NB4 (cell line): ENCODE results near the gene TPPP3.

Experiments used
- DNase-seq: peaks from one replicate; pipeline ENCODE4 v3.0.0; 2010; ENCODE audit warnings: low read depth
- H3K4me3 ChIP-seq: one replicate; pipeline ENCODE4 v1.5.1; 2011; ENCODE audit warnings: mild to moderate bottlenecking, low read depth, low read length, moderate library complexity
- CTCF ChIP-seq: IDR thresholded peaks from one replicate; pipeline ENCODE4 v1.5.1; 2012; ENCODE audit warnings: low read depth, low read length
- MAX ChIP-seq: IDR thresholded peaks from 2 replicates; pipeline ENCODE4 v1.6.1; 2011; ENCODE audit warnings: low read depth, low read length
- MYC ChIP-seq: IDR thresholded peaks from 2 replicates; pipeline ENCODE4 v1.6.1; 2011; ENCODE audit warnings: low read depth, low read length
- POLR2A ChIP-seq: IDR thresholded peaks from 2 replicates; pipeline ENCODE4 v1.6.1; 2011; ENCODE audit warnings: mild to moderate bottlenecking; ENCODE audit not compliant: insufficient read length; ENCODE audit errors: extremely low read depth

The TPPP3 gene

GRCh38 chr16:67393111-67393787, at the start of gene TPPP3:
TPPP3 (minus strand) TSS chr16:67393498; CDS start chr16:67391111, 2,387 bp downstream.
- TF ChIP-seq MAX (no peak), CTCF (no peak), POLR2A (no peak), MYC (no peak)
- no peak for DNase-seq
- H3K4me3 ChIP-seq = no peak within 1 kb of the TSS

GRCh38 chr16:67442581-67443255, 49.4 kb upstream of the TPPP3 start:
- TF ChIP-seq POLR2A = no peak
- TF ChIP-seq MYC = no peak
- no peak for TF ChIP-seq MAX
- TF ChIP-seq CTCF = no peak
- no peak for DNase-seq
- no peak overlapping the region for H3K4me3 ChIP-seq

- no peak for TF ChIP-seq POLR2A
- no peak for TF ChIP-seq MAX
- no peak for TF ChIP-seq CTCF
- TF ChIP-seq MYC = no peak
- DNase-seq = no peak
- H3K4me3 ChIP-seq = no peak overlapping the region
Observed at GRCh38 chr16:67441907-67442306, 48.6 kb upstream of the TPPP3 start.

GRCh38 chr16:67441271-67441753, 48.0 kb upstream of the TPPP3 start:
- TF ChIP-seq MAX (no peak), MYC (no peak), POLR2A (no peak), CTCF (no peak)
- H3K4me3 ChIP-seq = no peak overlapping the region
- no peak for DNase-seq

- H3K4me3 ChIP-seq = no peak overlapping the region
- no peak for TF ChIP-seq MYC
- TF ChIP-seq CTCF = no peak
- TF ChIP-seq MAX = no peak
- TF ChIP-seq POLR2A = no peak
- DNase-seq = no peak
Observed at GRCh38 chr16:67438824-67439393, 45.6 kb upstream of the TPPP3 start.
